GDM1 (cell line): ENCODE measurements around the gene ULBP3.
"Not testable (repeated sequence)": the region's sequence is repeated elsewhere in the genome, so short reads cannot be mapped to it uniquely, and the experiment has no call there.

Experiments
- DNase-seq: peaks from one replicate; lab custom pipeline; 2025; lab: John Stamatoyannopoulos, UW

Gene ULBP3

GRCh38 chr6:150043096-150043495 is 25.8 kb downstream of the ULBP3 start:
- DNase-seq: no peak

DNA sequence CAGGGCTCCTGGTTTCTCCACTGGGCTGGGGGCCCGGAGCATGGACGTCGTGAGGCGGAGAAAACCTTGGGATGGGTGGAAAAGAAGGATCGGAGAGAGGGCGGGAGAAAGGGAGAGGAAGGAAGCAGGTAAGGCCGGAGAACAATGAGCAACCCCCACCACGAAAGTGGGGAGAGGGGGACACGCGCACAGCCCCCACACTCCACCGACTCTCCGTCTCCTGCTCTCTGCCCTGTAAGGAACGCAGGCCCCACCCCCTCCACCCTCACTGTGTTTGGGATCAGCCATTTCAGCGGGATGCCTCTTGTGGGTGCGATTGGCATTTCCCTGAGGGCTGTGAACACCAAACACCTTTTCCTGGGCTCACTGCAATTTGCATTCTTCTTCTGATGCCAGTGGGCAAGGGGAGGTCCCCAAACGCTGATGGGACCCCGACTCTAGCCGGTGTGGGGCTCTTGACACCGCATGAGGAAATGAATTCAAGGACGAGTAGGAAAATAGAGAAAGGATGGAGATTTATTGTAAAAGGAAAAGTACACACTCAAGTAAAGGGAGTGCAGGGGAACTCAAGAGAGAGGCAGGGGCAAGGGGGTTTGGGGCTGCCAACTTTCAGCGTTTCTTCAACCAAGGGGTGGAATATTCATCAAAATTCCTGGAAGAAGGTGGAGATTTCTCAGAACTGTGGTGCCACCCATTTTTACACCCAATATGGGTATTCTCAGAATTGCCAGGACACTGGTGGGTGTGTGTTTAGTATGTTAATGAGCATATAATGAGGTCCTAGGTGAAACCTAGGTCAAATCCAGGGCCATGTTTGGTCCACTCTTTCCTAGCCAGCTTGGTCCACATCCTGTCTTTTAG is 30.5 kb downstream of the ULBP3 start:
- no peak for DNase-seq

DNA sequence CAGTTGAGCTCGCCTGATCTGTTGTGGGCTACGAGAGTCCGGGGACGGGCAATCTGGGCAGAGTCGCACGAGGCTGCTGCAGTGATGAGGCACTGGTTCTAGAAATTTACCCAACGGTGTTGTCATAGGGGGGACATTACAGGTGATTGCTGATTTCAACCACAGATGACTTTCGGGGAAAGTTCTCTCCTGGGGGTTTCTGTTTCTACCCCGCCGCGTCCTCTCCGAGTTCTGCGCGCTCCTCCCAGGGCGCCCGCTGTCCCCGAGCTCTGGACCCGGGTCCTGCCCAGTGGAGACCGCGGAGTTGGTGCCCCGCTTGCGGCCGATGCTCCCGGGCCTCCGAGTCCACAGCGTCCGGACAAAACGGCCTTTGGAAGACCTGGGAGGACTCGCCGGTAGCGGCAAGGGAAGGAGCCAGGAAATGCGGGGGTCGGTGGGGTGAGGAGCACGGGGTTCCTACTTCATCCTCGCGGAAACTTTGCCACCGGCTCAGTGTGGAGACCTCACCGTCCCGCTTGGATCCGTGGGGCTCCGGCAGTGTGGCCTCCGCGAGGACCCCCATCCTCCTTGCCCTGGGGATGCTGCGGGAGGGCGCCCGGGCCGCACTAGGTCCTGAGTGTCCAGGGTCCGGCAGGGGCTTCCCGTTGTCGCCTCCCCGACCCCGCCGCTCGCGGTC is 31.3 kb downstream of the ULBP3 start:
- no peak for DNase-seq

DNA sequence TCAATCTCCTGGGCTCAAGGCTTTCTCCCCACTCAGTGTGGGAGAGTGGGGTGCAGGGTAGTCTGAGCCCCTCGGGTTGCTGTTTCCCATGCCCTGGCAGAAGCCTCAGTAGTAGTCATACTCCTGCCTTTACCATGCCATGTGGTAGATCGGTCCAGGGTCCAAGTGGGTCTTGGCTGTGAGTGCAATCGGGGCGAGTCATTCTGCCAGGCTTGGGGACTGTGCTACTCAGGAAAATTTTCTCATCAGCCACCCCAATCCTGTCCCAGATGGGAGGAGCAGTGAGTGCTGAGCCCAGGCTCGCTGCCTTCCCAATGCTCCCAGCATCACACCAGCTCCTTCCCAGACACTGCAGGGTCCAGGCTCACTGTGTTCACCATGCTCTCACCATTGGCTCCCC is 32.8 kb downstream of the ULBP3 start:
- DNase-seq: no peak

DNA sequence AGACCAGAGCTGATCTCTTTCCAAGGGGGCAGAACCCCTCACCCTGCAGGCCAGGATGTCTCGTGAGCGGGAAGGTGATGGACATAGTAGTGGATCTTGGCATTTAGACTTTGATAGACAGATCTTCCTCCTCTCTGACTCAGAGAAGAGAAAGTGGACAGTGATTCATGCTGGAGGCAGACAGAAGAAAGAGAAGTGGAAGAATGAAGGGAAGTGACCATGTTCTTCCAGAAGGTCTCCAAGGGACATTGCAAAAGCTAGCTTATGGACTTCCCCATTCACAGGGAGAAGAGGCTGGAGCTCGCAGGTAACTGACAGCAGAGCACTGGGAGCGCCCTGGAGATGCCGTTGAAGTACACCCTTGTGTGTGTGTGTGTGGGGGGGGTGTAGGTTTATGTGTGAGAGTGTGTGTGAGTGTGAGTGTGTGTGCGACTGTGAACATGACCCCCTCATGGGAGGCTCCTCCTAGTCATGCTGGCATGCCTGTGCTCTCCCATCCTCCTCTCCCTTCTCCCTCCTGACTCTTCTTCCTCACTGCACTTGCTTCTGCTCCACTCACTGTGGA is 35.6 kb downstream of the ULBP3 start:
- no peak for DNase-seq

DNA sequence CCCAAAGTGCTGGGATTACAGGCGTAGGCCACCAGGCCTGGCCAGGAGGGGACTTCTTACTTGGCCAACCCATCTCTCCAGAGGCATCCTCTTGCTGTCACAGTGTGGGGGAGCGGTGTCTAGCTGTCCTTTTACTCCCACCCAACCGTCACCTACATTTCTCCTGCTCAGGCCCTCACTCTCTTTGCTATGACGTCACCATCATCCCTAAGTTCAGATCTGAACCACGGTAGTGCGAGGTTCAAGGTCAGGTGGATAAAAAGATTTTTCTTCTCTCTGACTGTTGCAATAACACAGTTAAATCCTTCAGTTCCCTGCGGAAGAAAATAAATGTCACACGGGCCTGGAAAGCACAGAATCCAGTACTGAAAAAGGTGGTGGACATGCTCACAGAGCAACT is 36.3 kb downstream of the ULBP3 start:
- no peak for DNase-seq

DNA sequence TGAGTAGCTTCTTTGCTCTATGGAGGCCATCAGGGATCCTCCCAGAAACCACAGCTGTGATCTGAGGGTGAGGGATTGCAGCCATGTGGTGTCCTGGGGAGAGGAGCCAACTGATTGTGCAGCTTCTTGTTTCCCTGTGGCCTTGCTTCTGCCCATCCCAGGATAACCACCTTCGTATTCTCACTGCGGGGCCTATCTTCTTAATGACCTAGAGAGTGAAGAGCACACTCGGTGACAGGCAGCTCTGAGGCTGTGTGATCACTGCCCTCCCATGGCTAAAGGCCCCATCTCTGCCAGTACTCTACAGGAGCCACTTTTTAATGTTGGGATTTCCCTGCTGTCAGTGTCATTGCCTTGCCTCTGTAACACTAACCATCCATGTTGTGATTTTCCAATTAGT is 38.3 kb downstream of the ULBP3 start:
- DNase-seq: no peak

DNA sequence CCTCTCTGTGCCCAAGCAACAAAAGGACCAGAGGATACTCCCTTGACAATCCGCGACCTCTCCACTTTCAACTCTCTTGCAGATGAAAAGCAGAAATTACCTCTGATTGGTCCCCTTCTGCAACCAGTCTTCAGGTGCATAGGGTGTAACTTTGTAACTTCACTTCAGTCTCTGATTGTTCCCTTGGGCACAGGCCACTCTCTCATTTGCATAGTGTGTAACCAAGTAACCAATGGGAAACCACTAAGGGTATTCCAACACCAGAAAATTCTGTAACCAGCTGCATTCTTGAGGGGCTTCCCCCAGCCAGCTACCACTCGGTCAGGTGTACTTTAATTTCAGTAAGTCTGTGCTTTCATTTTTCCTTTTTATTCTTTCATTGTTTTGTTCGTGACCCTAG is 39.2 kb downstream of the ULBP3 start:
- DNase-seq: no peak

DNA sequence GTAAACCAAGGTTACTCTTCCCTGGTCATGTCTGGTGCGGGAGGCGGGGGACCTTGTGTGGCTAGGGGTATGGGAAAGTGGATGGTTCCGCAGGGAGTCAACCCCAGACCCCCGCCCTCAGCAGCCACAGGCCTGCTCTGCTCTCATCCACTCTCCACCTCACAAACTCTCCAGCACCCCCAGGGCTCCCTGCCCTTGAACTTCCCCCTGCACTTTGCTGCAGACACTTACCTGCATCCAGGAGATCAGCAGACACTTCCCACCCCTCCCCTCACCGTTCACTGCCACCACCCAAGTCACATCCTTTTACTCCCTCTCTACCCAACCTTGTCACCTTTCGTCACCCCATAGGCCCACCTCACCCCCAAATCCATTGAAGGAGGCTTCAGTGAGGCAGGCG is 39.6 kb downstream of the ULBP3 start:
- no peak for DNase-seq

GRCh38 chr6:150028799-150029198 is 40.1 kb downstream of the ULBP3 start:
- no peak for DNase-seq

- DNase-seq: no peak
These were observed 40.9 kb downstream of the ULBP3 start for GRCh38 chr6:150027806-150028565.

DNA sequence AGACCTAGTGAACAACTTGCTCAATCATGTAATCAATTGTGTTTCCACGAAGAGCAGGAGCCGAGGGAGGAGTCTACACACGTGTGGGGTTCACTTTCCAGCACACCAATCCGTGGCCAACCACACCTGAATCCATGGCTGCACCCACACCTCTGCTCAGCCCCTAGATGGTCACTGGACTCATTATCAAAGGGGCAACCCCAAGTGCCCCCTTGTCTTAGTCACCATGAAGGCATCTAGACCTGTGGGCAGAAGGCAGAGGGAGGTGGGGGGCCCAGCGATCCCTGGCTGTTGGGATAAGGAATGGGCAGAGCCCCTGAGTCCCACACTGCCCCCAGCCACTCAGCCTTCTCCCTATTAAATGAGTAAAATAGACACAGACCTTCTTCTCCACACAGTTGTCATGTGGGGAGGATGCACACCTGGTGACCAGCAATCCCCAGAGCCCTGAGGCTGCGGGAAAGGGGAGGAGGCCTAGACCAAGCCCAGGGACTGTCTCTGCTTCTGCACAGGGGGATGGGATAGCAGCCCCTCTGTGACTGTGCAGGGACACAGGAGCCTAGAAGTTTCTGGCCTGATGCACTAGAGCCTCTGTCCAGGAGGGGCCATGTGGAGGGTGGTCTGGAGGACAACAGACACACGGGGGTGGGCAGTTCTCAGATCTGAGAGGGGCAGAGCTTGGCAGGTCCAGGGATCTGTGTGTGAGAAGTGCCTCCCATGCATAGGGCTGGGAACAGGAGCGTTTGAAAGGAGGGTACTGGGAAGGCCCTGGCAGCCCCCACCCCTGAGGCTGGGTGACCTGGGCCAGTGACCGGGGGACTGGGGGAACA is 41.7 kb downstream of the ULBP3 start:
- DNase-seq: no peak

DNA sequence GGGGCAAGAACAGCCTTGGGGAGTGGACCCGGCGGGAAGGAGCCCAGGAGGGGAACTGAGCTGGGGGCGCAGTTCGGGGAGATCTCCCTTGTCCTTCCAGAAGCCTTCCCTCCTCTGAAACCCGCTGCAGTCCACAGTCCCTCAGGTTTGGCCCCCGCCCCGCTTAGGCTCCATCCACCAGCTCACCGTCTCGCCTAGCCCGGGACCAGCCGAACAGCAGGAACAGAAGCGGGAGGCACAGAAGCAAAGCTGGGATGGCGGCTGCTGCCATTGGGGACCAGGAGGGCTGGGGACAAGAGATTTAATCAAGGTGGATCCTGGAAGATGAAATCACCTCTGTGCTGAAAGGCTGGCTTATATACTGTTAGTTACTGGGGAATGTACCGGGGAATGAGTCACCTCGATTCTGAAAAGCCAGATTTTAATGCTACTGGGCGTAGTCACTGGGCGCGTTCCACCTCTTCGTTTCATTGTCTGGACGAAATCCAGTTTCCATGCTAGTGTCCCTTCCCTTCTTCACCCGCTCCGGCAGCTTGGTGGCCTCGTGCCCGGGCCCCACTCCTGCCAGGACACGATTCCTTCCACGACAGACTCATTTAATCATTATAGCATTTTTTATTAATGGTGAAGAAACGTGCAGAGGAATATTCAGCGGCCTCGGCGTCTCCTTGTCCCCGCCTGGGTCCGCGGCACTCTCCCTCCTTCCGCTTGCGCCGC is 43.6 kb downstream of the ULBP3 start, which contains the start of gene RAET1L:
RAET1L (minus strand) TSS at position 332 of the 717 bp plus-strand sequence; CDS start at position 271, 61 bp downstream.
- no peak for DNase-seq

- DNase-seq: no peak
These were observed 44.2 kb downstream of the ULBP3 start for GRCh38 chr6:150024646-150025155.

DNA sequence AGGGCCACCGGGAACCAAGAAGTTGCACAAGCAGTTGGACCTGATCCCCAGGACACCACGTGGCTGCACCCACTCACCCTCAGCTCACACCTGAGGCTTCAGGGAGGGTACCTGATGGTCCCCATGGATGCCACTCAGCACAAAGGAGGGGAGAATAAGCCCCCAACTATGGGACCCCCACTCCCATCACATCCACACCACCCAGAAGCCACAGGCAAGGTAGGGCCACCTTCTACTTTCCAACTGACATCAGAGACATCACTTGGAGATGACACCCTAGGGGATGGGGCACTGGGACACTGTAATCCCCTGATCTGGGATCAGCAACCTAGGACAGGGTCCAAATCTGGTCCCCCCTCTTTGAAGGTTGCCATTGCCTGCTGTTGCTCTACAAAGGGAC is 44.9 kb downstream of the ULBP3 start:
- DNase-seq: not testable (repeated sequence)

GRCh38 chr6:150021870-150022269 is 47.1 kb downstream of the ULBP3 start:
- DNase-seq: not testable (repeated sequence)

DNA sequence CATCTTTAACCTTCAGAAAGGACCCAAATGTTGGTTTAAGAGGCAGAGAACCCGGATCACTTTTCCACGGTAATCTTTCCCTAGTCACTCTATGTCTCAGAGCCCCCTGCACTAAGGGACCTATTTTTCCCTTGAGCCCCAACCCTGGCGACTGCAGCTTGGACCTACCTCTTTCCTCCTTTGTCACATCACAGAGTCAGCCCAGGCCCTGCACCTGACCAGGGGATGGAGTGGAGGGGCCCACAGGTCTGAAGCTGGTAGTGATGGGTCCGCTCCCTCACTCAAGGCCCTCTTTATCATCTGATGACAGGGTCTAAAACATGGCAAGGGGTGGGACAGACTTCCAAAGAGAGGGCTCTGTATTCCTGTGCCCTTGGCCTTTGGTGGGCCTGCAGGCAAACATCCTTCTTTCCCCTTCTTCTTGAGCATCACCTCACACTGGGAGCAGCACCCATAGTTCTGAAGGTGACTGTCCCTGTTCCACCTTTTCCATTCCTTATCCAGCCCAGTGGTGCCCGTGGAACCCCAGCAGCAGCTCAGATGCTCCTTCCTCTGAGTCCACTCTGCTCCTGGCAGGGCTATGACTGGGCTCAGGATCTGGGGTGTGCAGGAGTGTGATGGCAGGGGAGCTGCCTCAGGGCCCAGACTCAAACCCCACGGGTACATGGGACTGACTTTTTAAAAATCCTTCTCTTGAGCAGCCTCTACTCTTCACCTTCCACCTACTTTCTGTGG is 49.9 kb downstream of the ULBP3 start:
- no peak for DNase-seq

DNA sequence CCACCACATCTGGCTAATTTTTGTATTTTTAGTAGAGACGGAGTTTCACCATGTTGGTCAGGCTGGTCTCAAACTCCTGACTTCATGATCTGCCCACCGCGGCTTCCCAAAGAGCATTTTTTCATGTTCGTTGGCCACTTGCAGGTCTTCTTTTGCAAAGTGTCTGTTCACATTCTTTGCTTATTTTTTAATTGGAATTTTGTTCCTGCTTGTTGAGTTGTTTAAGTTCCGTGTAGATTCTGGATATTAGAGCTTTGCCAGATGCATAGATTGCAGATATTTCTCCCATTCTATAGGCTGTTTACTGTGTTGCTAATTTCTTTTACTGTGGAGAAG is 51.8 kb downstream of the ULBP3 start:
- not testable (repeated sequence) for DNase-seq

- peak; percentile 29 for DNase-seq
These were observed 52.4 kb downstream of the ULBP3 start for GRCh38 chr6:150016324-150017185.
